H9 (cell line): ENCODE data around the gene TTC32. TPM values are rescaled to one million over a fixed set of nuclear protein-coding genes. Genes with fewer than 3 reads are reported as not detected.

Experiments used
- DNase-seq: peaks from one replicate; pipeline ENCODE4 v3.0.0-alpha.2; 2017
- H2AFZ ChIP-seq: one replicate; pipeline ENCODE4 v1.6.1; 2013; ENCODE audit warnings: mild to moderate bottlenecking, low read length, control low read depth, moderate library complexity
- H2AK5ac ChIP-seq: 2 replicates; pipeline ENCODE4 v1.6.1; 2013; ENCODE audit warnings: low read length, control low read depth, mixed read lengths; ENCODE audit not compliant: insufficient read length
- H2BK120ac ChIP-seq: one replicate; pipeline ENCODE4 v1.6.1; 2013; ENCODE audit warnings: low read depth, mild to moderate bottlenecking, low read length, control low read depth, inconsistent platforms; ENCODE audit not compliant: poor library complexity, severe bottlenecking
- H2BK12ac ChIP-seq: 2 replicates; pipeline ENCODE4 v1.6.1; 2013; ENCODE audit warnings: low read length, control low read depth, mixed read lengths, low read depth; ENCODE audit not compliant: insufficient read length
- H2BK15ac ChIP-seq: 2 replicates; pipeline ENCODE4 v1.6.1; 2013; ENCODE audit warnings: low read depth, low read length, control low read depth
- H2BK20ac ChIP-seq: one replicate; pipeline ENCODE4 v1.6.1; 2013; ENCODE audit warnings: low read depth, mild to moderate bottlenecking, low read length, control low read depth, inconsistent platforms; ENCODE audit not compliant: poor library complexity, severe bottlenecking
- H2BK5ac ChIP-seq: 2 replicates; pipeline ENCODE4 v1.6.1; 2013; ENCODE audit warnings: low read length, control low read depth, mixed read lengths; ENCODE audit not compliant: insufficient read length
- H3K14ac ChIP-seq: 2 replicates; pipeline ENCODE4 v1.6.1; 2013; ENCODE audit warnings: low read length, control low read depth; ENCODE audit not compliant: insufficient read depth
- H3K18ac ChIP-seq: 2 replicates; pipeline ENCODE4 v1.6.1; 2013; ENCODE audit warnings: low read depth, mild to moderate bottlenecking, mixed read lengths, low read length, control low read depth; ENCODE audit not compliant: insufficient read length
- H3K23ac ChIP-seq: 2 replicates; pipeline ENCODE4 v1.6.1; 2013; ENCODE audit warnings: low read length, control low read depth, mixed read lengths, low read depth; ENCODE audit not compliant: insufficient read length
- H3K23me2 ChIP-seq: 2 replicates; pipeline ENCODE4 v1.6.1; 2013; ENCODE audit warnings: low read depth, mild to moderate bottlenecking, mixed read lengths, low read length, control low read depth; ENCODE audit not compliant: insufficient read length, poor library complexity, severe bottlenecking
- H3K27ac ChIP-seq: 2 replicates; pipeline ENCODE4 v1.5.1; 2013; ENCODE audit warnings: low read length, control low read depth, mixed read lengths, low read depth; ENCODE audit not compliant: insufficient read length
- H3K27me3 ChIP-seq: 2 replicates; pipeline ENCODE4 v1.6.1; 2013; ENCODE audit warnings: low read length, control low read depth, inconsistent platforms; ENCODE audit not compliant: insufficient read depth
- H3K4ac ChIP-seq: 2 replicates; pipeline ENCODE4 v1.6.1; 2013; ENCODE audit warnings: low read depth, mild to moderate bottlenecking, control low read depth, inconsistent platforms, low read length, moderate library complexity
- H3K4me1 ChIP-seq: 2 replicates; pipeline ENCODE4 v1.6.1; 2013; ENCODE audit warnings: low read length, control low read depth, inconsistent platforms; ENCODE audit not compliant: insufficient read depth
- H3K4me2 ChIP-seq: 2 replicates; pipeline ENCODE4 v1.6.1; 2013; ENCODE audit warnings: low read length, control low read depth, mixed read lengths; ENCODE audit not compliant: insufficient read length, insufficient read depth
- H3K56ac ChIP-seq: 2 replicates; pipeline ENCODE4 v1.6.1; 2013; ENCODE audit warnings: low read depth, mild to moderate bottlenecking, mixed read lengths, low read length, control low read depth; ENCODE audit not compliant: insufficient read length
- H3K79me1 ChIP-seq: 2 replicates; pipeline ENCODE4 v1.6.1; 2013; ENCODE audit warnings: low read depth, mild to moderate bottlenecking, moderate library complexity, low read length, control low read depth, inconsistent platforms; ENCODE audit not compliant: insufficient read depth, poor library complexity, severe bottlenecking
- H3K79me2 ChIP-seq: 2 replicates; pipeline ENCODE4 v1.6.1; 2013; ENCODE audit warnings: low read length, control low read depth, inconsistent platforms; ENCODE audit not compliant: insufficient read depth
- H3K9ac ChIP-seq: 2 replicates; pipeline ENCODE4 v1.6.1; 2013; ENCODE audit warnings: low read length, control low read depth, mixed read lengths; ENCODE audit not compliant: insufficient read length; ENCODE audit errors: extremely low read depth
- H3K9me3 ChIP-seq: one replicate; pipeline ENCODE4 v1.6.1; 2013; ENCODE audit warnings: low read depth, low read length, inconsistent platforms; ENCODE audit not compliant: control insufficient read depth
- H3T11ph ChIP-seq: one replicate; pipeline ENCODE4 v1.6.1; 2013; ENCODE audit warnings: mild to moderate bottlenecking, low read length, control low read depth, inconsistent platforms
- H4K20me1 ChIP-seq: one replicate; pipeline ENCODE4 v1.6.1; 2013; ENCODE audit not compliant: control insufficient read depth, insufficient read length, insufficient read depth
- H4K5ac ChIP-seq: 2 replicates; pipeline ENCODE4 v1.6.1; 2013; ENCODE audit warnings: low read depth, mild to moderate bottlenecking, mixed read lengths, low read length, control low read depth; ENCODE audit not compliant: insufficient read length
- H4K8ac ChIP-seq: replicated peaks from 2 replicates; pipeline ENCODE4 v1.6.1; 2013; ENCODE audit warnings: low read length, control low read depth, mixed read lengths, low read depth; ENCODE audit not compliant: insufficient read length
- H4K91ac ChIP-seq: 2 replicates; pipeline ENCODE4 v1.6.1; 2013; ENCODE audit warnings: low read depth, mild to moderate bottlenecking, moderate library complexity, mixed read lengths, low read length, control low read depth; ENCODE audit not compliant: insufficient read length
- H3K27ac Mint-ChIP-seq, 3 experiments: 2 replicates in 2 of 3; 3 replicates in 1 of 3; pipeline ENCODE4 v1.8.0; 2020 to 2021; ENCODE audit warnings: mixed read lengths in 3 of 3, mild to moderate bottlenecking in 1 of 3, moderate library complexity in 1 of 3
- H3K27me3 Mint-ChIP-seq: 2 replicates; pipeline ENCODE4 v1.8.0; 2021; ENCODE audit warnings: low read depth, mild to moderate bottlenecking, moderate library complexity, mixed read lengths
- H3K36me3 Mint-ChIP-seq, 3 experiments: 2 replicates in 2 of 3; 3 replicates in 1 of 3; pipeline ENCODE4 v1.8.0; 2020 to 2021; ENCODE audit warnings: low read depth in 3 of 3, mixed read lengths in 3 of 3; ENCODE audit not compliant: insufficient read depth in 1 of 3
- H3K4me1 Mint-ChIP-seq, 2 experiments: 2 replicates each; pipeline ENCODE4 v1.8.0; 2020; ENCODE audit warnings: mixed read lengths in 2 of 2
- H3K4me3 Mint-ChIP-seq, 2 experiments: 2 replicates in 1 of 2; 3 replicates in 1 of 2; pipeline ENCODE4 v1.8.0; 2020 to 2021; ENCODE audit warnings: mild to moderate bottlenecking in 2 of 2, mixed read lengths in 2 of 2, moderate library complexity in 1 of 2
- H3K9me3 Mint-ChIP-seq, 2 experiments: 2 replicates in 1 of 2; 3 replicates in 1 of 2; pipeline ENCODE4 v1.8.0; 2020; ENCODE audit warnings: mild to moderate bottlenecking in 2 of 2, mixed read lengths in 2 of 2, moderate library complexity in 1 of 2
- WGBS: extraction: QIAGEN DNeasy Blood & Tissue Kit; methylation state at CpG from one replicate; pipeline ENCODE4 v1.1.7; 2013; ENCODE audit warnings: missing lambda C conversion rate, low lambda C conversion rate, mixed read lengths; ENCODE audit not compliant: insufficient read length; ENCODE audit errors: extremely low coverage; 5-methylcytosine and 5-hydroxymethylcytosine counted together
- total RNA-seq: library from RNA; stranded (reverse); gene quantifications from 2 replicates; pipeline ENCODE4 v1.2.1, GENCODE V29; 2021
- TF ChIP-seq, protein P1 (sequence below): fragments of 200-600 bp; sonication (generic); conservative IDR thresholded peaks from 3 replicates; pipeline ENCODE4 v1.8.0; 2021; ENCODE audit warnings: antibody characterized with exemption, mild to moderate bottlenecking

Gene TTC32
- total RNA-seq, 1 experiment from 2014 or later: 8.9 TPM

DNA sequence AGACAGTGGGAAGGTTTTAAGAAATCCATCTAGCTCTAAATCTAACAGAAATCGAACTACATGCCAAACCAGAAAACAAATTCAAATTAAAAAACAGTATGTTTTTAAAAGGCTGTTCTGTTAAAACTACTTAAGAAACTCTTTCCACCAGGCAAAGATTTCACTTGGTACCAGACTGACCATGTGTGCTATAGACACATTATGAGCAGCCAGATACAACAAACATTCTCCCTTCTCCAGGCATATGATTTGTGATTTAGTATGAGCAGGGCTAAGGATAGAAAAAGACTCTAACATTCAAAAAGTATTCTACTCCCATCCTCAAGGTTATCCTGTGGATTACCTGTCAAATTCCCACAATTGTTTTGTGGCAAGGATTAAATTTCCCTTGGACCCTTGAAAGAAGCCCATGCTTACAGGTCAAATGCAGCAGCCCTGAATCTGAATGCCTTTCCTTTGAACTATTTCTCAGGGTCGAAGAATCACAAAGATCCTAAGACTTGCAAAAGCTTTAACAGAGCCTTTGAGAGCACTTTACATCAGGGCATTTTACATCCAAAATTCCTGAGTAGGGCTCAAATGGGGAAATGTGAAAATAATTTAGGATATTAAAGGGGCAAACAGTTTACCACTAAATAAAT, 42.5 kb upstream of the TTC32 start:
- Mint-ChIP-seq H3K9me3 (no peaks in the 10 kb centered on the region), H3K4me3 (no peak overlapping the region), H3K36me3 (peaks cover 0 to 5% (median 3%) of the 10 kb centered on the region in 3 experiments; a peak in 2 of 7 replicates), H3K4me1 (peaks cover 19 to 25% of the 10 kb centered on the region in 2 experiments), H3K27ac (peak overlapping the region in 1 of 3 experiments; percentile 46; a peak in 1 of 7 replicates), H3K27me3 (no peaks in the 10 kb centered on the region)
- H3K23ac ChIP-seq: no peak overlapping the region
- no peak overlapping the region for H3K9ac ChIP-seq
- no peaks in the 10 kb centered on the region for H3K9me3 ChIP-seq
- H3K4me1 ChIP-seq: 0 out of 2 replicates have a peak, but pooled peaks cover 3% of the 10 kb centered on the region
- DNase-seq: peak; percentile 31
- peak overlapping the region; percentile 27 for H3K4me2 ChIP-seq
- TF ChIP-seq, protein P1, sequence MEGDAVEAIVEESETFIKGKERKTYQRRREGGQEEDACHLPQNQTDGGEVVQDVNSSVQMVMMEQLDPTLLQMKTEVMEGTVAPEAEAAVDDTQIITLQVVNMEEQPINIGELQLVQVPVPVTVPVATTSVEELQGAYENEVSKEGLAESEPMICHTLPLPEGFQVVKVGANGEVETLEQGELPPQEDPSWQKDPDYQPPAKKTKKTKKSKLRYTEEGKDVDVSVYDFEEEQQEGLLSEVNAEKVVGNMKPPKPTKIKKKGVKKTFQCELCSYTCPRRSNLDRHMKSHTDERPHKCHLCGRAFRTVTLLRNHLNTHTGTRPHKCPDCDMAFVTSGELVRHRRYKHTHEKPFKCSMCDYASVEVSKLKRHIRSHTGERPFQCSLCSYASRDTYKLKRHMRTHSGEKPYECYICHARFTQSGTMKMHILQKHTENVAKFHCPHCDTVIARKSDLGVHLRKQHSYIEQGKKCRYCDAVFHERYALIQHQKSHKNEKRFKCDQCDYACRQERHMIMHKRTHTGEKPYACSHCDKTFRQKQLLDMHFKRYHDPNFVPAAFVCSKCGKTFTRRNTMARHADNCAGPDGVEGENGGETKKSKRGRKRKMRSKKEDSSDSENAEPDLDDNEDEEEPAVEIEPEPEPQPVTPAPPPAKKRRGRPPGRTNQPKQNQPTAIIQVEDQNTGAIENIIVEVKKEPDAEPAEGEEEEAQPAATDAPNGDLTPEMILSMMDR: no peak
- no peaks in the 10 kb centered on the region for H3K27me3 ChIP-seq
- no peak overlapping the region for H3K27ac ChIP-seq
- H2BK15ac ChIP-seq: no peak overlapping the region
- H3K14ac ChIP-seq: no peak overlapping the region
- no peak overlapping the region for H2BK12ac ChIP-seq
- no peaks in the 10 kb centered on the region for H3K79me2 ChIP-seq
- no peak overlapping the region for H3K4ac ChIP-seq
- no CpG with 5 or more reads among the region's 2 CpGs for WGBS
- H4K5ac ChIP-seq: no peak overlapping the region
- no peak overlapping the region for H2AFZ ChIP-seq
- H3T11ph ChIP-seq: no peak overlapping the region
- H2BK120ac ChIP-seq: no peak overlapping the region
- no peak overlapping the region for H2BK5ac ChIP-seq
- no peak overlapping the region for H2AK5ac ChIP-seq
- H3K23me2 ChIP-seq: no peaks in the 10 kb centered on the region
- H3K18ac ChIP-seq: no peak overlapping the region
- no peak overlapping the region for H3K56ac ChIP-seq
- no peak overlapping the region for H2BK20ac ChIP-seq
- H4K20me1 ChIP-seq: no peaks in the 10 kb centered on the region
- H3K79me1 ChIP-seq: no peaks in the 10 kb centered on the region
- H4K91ac ChIP-seq: no peak overlapping the region
- H4K8ac ChIP-seq: no peak overlapping the region
